Activated CD4-positive, alpha-beta T cell treated with anti-CD3 and anti-CD28 coated beads, Interleukin-2, Interleukin-4, amounts not matched to agents 100 ng/mL and 50 ng/mL, durations not matched to agents 16 hours and 8 hours (primary cell): Measurements from ENCODE around the gene SPATA4.

Source experiments
- DNase-seq: peaks from one replicate; pipeline ENCODE4 v3.0.0-alpha.2; 2020; ENCODE audit warnings: low spot score

Gene SPATA4

DNA sequence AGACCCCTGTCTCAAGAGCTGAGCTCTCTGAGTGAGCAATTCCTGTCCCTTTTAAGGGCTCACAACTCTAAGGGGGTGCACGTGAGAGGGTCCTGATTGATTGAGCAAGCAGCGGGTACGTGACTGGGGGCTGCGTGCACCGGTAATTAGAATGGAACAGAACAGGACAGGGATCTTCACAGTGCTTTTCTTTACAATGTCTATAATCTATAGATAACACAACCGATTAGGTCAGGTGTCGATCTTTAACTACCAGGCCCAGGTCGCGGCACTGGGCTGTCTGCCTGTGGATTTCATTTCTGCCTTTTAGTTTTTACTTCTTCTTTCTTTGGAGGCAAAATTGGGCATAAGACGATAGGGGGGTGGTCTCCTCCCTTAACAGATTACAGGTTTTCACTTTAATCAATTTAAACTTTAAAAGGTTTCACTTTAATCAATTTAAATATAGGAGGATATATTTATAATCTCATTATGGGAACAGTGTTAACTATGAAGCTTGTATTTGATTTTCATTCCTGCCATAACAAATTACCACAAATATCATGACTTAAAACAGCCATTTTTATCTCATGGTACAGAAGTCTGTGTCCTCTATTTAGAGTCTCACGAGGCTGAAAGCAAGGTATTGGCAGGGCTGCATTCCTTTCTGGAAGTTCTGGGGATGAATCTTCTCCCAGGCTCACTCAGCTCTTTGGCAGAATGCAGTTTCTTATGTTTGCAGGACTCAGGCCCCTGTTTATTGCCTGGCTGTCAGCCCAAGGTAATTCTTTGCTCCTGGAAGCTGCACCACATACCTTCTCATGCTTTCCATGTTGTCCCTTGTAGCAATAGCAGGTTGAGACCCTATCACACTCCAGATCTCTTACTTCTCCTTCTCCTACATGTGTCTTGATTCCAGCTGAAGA lies 5.2 kb downstream of the SPATA4 start:
- no peak for DNase-seq

DNA sequence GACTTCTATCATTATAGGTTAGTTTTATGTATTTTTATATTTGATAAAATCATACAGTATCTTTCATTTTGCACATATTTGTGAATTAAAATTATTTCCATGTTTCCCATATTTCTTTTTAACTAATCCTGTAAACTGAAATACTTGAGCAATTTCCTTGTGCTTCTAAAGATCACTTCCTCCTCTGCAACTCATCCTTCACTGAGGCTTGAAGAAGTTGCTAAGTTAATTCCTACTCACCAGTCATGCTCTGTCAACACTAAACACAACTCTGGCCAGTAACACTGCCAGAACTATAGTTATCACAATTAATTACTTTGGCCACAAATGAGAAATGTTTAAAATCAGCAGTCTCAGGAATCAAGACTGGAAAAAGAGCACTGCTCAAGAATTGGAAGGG lies 6.7 kb downstream of the SPATA4 start:
- DNase-seq: no peak

DNA sequence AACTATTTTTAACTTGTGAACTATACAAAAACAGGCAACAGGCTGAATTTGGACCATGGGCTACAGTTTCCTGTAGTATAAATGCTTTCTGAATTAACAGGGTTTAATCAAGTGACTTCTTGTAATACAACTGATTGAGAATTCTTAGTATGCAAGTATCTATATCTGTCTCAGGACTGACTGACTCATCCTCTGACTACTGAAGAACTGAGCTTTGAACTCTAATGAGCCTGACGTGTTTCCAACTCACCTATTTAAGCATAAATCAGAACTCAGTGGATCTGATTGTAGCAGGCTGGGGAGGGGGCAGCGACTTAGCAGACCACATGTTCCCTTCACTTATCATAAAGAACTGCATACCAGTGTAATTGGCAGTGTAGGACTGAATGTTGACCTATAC lies 7.8 kb downstream of the SPATA4 start:
- DNase-seq: peak; percentile 34

DNA sequence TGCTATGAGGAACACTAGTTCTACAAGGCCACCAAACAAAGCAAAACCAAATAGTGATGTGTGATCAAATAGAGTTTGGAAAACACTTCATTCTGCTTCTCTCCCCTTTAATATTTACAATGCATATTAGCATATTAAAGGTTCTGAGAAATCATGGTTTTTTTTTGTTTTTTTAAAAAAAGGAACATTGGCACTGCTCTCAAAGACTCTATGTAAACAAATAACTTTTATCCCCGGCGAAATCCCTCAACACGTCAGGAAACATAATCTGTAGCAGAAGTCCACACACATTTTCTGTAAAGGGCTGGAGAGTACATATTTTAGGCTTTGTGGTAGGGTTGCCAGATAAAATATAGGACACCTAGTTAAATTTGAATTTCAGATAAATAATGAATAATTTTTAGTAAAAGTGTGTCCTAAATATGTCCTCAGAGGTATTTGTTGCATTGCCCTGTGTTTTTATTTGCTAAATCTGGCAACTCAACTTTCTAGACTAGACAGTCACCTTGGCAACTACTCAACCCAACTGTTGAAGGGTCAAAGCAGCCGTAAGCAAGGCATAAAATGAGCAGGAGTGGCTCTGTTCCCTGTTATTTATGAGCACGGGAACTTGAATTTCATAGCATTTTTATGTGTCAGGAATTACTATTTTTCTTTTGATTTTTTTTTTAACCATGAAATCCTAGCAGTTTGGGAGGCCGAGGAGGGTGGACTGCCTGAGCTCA lies 8.6 kb downstream of the SPATA4 start:
- DNase-seq: no peak

DNA sequence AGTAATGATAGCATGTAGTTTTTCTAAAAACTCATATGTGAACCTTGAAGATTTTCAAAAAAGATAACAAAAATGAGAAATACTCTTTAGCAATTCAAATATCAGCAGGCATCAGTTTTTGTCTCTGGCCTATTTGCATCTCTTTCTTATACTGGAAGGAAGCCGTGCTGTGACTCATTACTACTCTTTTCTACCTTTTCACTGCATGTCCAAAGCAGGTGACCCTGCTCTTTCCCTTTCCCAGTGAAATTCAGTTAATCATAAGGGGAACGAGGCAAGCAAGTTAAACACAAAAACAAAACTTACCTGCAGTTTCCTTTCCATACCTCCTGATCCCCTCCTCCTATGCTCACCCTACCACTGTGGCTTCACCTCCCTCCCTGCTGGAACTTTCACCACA lies 9.3 kb downstream of the SPATA4 start:
- no peak for DNase-seq

DNA sequence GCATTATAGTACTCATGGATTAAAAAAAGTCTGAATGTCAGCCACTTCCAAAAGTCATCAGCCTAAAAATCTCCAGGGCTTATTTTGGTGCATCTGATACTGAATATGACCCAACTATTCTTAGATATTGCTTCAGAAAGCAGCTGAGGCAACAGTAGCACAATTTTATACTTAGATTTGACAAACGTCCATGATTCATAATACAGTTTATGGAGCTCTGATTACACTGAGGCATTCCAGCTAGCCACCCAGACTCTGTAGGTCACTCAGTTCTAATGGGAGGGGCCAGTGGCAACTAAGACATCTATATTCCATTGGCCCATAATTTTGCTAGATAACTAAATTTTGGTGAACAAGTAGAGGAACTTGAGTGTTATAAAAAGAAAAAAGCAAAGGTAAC lies 10.3 kb downstream of the SPATA4 start:
- DNase-seq: no peak

DNA sequence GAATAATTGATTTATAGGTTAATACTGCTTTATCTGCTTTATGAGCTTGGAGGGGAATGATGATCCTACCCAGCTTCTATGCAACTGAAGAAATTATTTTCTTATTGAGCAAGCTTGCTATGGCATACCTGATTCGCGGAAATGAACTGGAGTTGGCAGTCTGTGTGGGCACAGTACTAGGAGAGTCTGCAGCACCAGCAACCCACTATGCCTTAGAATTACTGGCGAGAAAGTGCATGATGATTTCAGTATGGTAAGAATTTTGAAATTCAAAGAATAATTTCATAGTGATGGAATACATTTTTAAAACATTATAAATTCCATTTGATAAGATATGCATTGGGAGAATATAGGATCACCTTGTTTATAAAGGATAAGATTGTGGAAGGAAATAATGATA lies 32.3 kb downstream of the SPATA4 start:
- DNase-seq: no peak

DNA sequence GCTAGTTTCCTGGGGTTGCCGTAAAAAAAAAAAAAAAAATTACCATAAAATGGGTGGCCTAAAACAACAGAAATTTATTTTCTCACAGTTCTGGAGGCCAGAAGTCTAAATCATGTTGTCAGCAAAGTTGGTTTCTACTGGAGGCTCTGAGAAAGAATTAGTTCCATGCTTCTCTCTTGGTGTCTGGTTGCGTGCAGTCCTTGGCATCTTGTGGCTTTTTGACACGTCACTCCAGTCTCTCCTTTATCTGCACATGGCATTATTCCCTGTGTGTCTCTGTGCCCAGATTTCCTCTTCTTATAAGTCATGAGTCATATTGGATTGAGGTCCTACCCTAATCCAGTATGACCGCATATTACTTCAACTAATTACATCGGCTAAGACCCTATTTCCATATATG lies 38.7 kb downstream of the SPATA4 start:
- DNase-seq: no peak

DNA sequence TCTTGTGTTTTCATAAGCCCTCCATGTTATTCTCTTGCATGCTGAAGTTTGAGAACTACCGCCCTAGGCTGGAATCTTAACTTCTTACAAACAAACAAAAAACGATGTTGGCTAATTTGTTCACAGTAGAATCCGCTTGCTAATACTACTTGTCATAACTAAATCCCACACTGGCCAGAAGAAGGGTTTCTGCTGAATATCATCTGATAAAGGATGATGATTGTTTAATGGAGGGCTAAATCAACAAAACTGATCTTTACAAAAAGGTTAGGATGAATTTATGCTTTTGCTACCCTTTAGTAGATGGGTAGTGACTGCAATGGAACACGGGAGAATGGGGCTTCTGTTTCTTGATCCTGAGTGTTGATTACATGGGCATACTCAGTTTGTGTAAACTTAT lies 42.3 kb downstream of the SPATA4 start:
- DNase-seq: no peak

DNA sequence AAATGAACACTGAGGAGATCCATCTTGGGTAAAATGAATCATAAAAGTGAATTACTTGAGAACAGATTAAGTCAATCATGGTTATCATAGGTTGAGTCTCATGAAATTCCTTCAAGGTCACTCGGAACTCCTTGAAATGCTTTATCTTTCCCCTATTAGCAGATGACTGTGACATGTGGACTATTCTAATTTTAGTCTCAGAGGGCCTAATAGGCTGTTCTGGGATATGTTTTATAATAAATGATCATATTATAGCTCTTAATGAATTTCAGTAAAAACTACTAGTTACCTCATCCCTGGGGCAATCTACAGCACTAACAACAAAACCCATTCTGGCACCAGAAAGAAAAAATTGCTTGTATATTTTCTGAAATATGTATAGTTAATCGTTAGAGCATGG lies 44.7 kb downstream of the SPATA4 start:
- DNase-seq: no peak

DNA sequence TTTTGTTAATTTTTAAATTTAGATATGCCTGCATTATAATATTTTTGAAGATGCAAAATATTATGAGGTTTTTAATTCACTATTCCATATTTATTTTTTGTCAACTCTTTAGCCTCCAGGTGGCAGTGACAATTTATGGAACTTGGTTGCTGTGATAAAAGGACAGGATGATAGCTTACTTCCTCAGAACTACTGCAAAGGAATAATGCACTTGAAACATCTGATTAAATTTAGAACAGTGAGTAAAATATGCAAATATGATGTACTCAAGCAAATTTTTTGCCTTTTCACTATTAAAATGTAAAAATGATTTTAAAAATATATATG lies 45.1 kb downstream of the SPATA4 start:
- DNase-seq: no peak

DNA sequence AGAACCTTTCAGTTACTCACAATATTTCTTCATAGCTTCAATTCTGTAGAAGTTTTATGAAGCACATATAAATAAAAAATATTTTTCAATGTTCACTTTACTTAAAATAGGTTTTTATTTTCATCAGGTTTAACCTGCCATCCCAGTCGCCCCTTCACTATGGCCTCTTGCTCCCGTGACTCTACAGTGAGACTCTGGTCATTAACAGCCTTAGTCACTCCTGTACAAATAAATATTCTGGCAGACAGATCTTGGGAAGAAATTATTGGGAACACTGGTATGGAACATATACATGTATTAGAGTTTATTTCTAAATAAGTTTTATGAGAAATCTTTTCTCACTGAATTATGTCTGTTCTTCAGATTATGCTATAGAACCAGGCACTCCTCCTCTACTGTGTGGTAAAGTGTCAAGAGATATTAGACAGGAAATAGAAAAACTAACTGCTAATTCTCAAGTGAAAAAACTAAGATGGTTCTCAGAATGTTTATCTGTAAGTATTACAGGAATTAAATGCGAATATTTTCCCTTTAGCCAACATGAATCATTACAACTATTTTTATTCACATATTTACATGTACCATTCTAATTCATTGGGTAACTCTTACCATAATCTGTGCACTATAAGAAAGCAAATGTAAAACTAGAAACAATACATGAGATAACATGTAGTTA lies 45.6 kb downstream of the SPATA4 start:
- no peak for DNase-seq

DNA sequence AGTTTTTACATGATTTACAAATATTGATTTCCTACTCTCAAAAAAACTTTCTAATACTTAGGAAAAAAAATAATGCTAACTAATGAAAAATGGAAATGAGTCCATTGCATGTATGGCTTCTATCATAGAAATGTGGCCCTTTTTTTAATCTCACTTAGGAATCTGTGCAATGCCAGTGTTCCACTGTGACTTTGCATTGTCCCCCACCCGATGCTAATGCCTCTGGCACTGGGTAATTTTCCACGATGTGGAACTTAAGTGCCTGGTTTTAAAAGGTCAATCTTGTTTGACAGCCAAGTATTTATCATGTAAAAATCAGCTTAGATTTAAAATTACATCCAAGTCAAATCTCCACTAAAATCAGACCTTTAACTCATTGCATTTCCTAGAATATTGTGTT lies 53.1 kb downstream of the SPATA4 start:
- no peak for DNase-seq

DNA sequence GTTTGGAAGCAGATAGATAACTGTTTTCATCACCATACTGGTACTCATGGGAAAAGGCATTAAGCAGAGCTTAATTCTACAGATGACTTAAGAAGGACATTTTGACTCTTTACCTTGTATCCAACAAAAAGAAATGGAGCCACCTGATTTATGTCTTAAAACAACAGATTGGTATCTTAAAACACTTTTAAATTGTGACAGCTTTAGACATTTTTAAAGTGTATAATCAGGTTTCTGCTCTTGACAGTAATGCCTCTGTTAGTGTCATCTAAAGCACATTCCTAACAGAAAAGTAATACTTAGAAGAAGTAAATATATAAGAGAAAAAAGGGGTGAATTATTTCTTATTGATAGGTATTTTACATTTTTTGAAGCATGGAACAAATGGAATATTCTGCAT lies 55.9 kb downstream of the SPATA4 start:
- no peak for DNase-seq

DNA sequence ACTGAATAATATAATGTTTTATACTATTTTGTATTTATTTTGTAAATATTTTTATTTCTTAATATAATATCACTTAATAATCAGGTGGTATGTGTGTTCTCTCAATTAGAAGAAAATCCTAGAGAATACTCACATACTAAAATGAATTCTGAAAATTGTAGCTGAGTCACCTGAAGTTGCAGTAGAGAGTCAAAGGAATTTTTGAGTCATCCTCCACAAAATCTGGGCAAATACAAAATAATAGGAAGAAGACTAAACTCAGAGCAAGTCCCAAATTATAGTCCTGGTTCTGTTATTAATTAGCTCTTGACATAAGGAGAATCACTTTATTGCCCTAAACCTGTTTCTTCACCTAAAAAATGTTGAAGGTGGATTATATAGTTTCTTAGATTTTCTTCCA lies 57.8 kb downstream of the SPATA4 start:
- no peak for DNase-seq

DNA sequence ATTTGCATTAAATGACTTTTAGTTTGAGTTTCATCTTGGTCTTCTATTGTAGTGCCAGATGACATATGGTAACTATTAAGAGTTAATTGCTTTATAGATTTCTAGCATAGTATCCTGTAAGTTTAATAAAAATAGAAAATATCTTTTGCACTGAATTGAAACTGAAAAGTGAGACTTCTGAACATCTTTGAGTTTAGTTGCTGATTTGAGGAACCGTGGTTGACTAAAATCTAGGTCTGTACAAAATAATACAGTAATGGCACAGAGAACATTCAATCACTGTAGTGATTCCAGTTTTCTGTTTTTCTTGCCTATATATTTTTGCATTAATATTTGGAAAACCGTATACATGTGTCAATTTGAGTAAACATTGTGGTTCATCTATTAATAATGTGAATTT lies 60.7 kb downstream of the SPATA4 start:
- DNase-seq: no peak
